AG08396 (cell line): ENCODE measurements around the gene CFAP46.
"Not testable (repeated sequence)": the region's sequence is repeated elsewhere in the genome, so short reads cannot be mapped to it uniquely, and the experiment has no call there.

Source experiments
- DNase-seq: peaks from one replicate; pipeline ENCODE4 v3.0.0; 2012; ENCODE audit warnings: low spot score, mixed read lengths

Gene CFAP46

GRCh38 chr10:132788180-132788830 lies 154.1 kb downstream of the CFAP46 start:
- DNase-seq = peak; percentile 79

- DNase-seq = no peak
These were observed 154.7 kb downstream of the CFAP46 start for GRCh38 chr10:132787495-132788179.

- DNase-seq = no peak
These were observed 155.4 kb downstream of the CFAP46 start for GRCh38 chr10:132786884-132787494.

GRCh38 chr10:132786476-132786883 lies 155.9 kb downstream of the CFAP46 start:
- no peak for DNase-seq

- DNase-seq = no peak
These were observed 156.5 kb downstream of the CFAP46 start, which contains the start of gene NKX6-2 for GRCh38 chr10:132785723-132786475. Gene NKX6-2 (minus strand): TSS chr10:132786147. CDS start chr10:132785948, 199 bp downstream.

- DNase-seq = no peak
These were observed 157.3 kb downstream of the CFAP46 start for GRCh38 chr10:132784866-132785722.

GRCh38 chr10:132783940-132784865 lies 158.2 kb downstream of the CFAP46 start:
- DNase-seq = no peak

GRCh38 chr10:132783165-132783939 lies 159.0 kb downstream of the CFAP46 start:
- no peak for DNase-seq

- no peak for DNase-seq
These were observed 160.8 kb downstream of the CFAP46 start for GRCh38 chr10:132781556-132781955.

GRCh38 chr10:132780356-132780755 lies 162.0 kb downstream of the CFAP46 start:
- no peak for DNase-seq

GRCh38 chr10:132779549-132780294 lies 162.6 kb downstream of the CFAP46 start:
- no peak for DNase-seq

GRCh38 chr10:132777441-132777840 lies 164.9 kb downstream of the CFAP46 start:
- no peak for DNase-seq

- no peak for DNase-seq
These were observed 165.5 kb downstream of the CFAP46 start for GRCh38 chr10:132776821-132777220.

- no peak for DNase-seq
These were observed 166.2 kb downstream of the CFAP46 start for GRCh38 chr10:132776186-132776585.

- DNase-seq = no peak
These were observed 167.2 kb downstream of the CFAP46 start for GRCh38 chr10:132774902-132775863.

GRCh38 chr10:132774181-132774901 lies 168.0 kb downstream of the CFAP46 start:
- no peak for DNase-seq

GRCh38 chr10:132772816-132773215 lies 169.6 kb downstream of the CFAP46 start:
- not testable (repeated sequence) for DNase-seq
